ENCODE measurements around the gene ODR4. TPM values are rescaled to one million over a fixed set of nuclear protein-coding genes. Genes with fewer than 3 reads are reported as not detected.

ODR4 gene
- total and polyA plus RNA-seq, 4 donors = 8.7 to 25.8 (median 13.9) TPM

GRCh38 chr1:186438567-186438966, 62.9 kb downstream of the ODR4 start:
- Histone ChIP-seq H3K27ac (ENCODE audit: low read depth in 1 of 2, low read length in 2 of 2) (no peak overlapping the region), H3K4me3 (ENCODE audit: low read depth in 1 of 3, low read length in 3 of 3) (no peak overlapping the region), H3K36me3 (ENCODE audit: control insufficient read depth in 4 of 4, insufficient read depth in 3 of 4, low read depth in 1 of 4, low read length in 3 of 4) (peaks cover 0 to 2% (median 0%) of the 10 kb centered on the region in 4 donors), H3K9ac (ENCODE audit: low read depth in 1 of 2, low read length in 2 of 2) (no peak overlapping the region), H3K27me3 (ENCODE audit: control insufficient read depth in 4 of 4, insufficient read depth in 4 of 4, low read length in 3 of 4) (no peaks in the 10 kb centered on the region), H3K9me3 (ENCODE audit: control insufficient read depth in 4 of 4, low read length in 3 of 4) (no peaks in the 10 kb centered on the region), H3K4me1 (ENCODE audit: control insufficient read depth in 4 of 4, insufficient read depth in 4 of 4, low read length in 3 of 4) (no peaks in the 10 kb centered on the region)
- WGBS = 81% methylated on average over 5 of the region's 5 CpGs
- DNase-seq (ENCODE audit: low spot score) = no peak
- TF ChIP-seq EGR1 (IDR thresholded peaks at IDR 0.05; ENCODE audit: low read depth in 2 of 2) (no peak), CTCF (IDR thresholded peaks at IDR 0.05; ENCODE audit: low read depth, low read length, missing input control) (no peak), SP1 (IDR thresholded peaks at IDR 0.05) (no peak), YY1 (IDR thresholded peaks at IDR 0.05) (no peak), NR2F2 (IDR thresholded peaks at IDR 0.05) (no peak), HNF4A (conservative IDR thresholded peaks at IDR 0.05) (no peak), FOXA2 (IDR thresholded peaks at IDR 0.05) (no peak), FOXA1 (IDR thresholded peaks at IDR 0.05) (no peak), RAD21 (IDR thresholded peaks at IDR 0.05) (no peak), HNF4G (IDR thresholded peaks at IDR 0.05) (no peak), GABPA (IDR thresholded peaks at IDR 0.05 in 1 of 2, conservative IDR thresholded peaks at IDR 0.05 in 1 of 2) (no peak), MAX (IDR thresholded peaks at IDR 0.05) (no peak), REST (IDR thresholded peaks at IDR 0.05) (no peak)

- TF ChIP-seq ATF3 (IDR thresholded peaks at IDR 0.05) = no peak
- TF ChIP-seq YY1 (IDR thresholded peaks at IDR 0.05) = no peak
- TF ChIP-seq TAF1 (conservative IDR thresholded peaks at IDR 0.05) = no peak
- no peak for TF ChIP-seq ZBTB33 (IDR thresholded peaks at IDR 0.05)
- no peak for TF ChIP-seq SP1 (IDR thresholded peaks at IDR 0.05)
- DNase-seq (ENCODE audit: low spot score) = no peak
- Histone ChIP-seq H3K27ac (ENCODE audit: low read depth in 1 of 2, low read length in 2 of 2) (no peak overlapping the region), H3K4me1 (ENCODE audit: control insufficient read depth in 4 of 4, insufficient read depth in 4 of 4, low read length in 3 of 4) (no peaks in the 10 kb centered on the region), H3K27me3 (ENCODE audit: control insufficient read depth in 4 of 4, insufficient read depth in 4 of 4, low read length in 3 of 4) (no peaks in the 10 kb centered on the region), H3K36me3 (ENCODE audit: control insufficient read depth in 4 of 4, insufficient read depth in 3 of 4, low read depth in 1 of 4, low read length in 3 of 4) (peaks cover 0 to 2% (median 0%) of the 10 kb centered on the region in 4 donors), H3K9ac (ENCODE audit: low read depth in 1 of 2, low read length in 2 of 2) (no peak overlapping the region), H3K9me3 (ENCODE audit: control insufficient read depth in 4 of 4, low read length in 3 of 4) (no peaks in the 10 kb centered on the region), H3K4me3 (ENCODE audit: low read depth in 1 of 3, low read length in 3 of 3) (no peak overlapping the region)
- 70% methylated on average over 3 of the region's 3 CpGs for WGBS
Observed at GRCh38 chr1:186440584-186440983, 64.9 kb downstream of the ODR4 start.

All from liver (tissue), 9 donors.